Measurements from ENCODE around the gene MCF2L2.

GRCh38 chr3:183131186-183131725 is 297.2 kb downstream of the MCF2L2 start:
- TF ChIP-seq ZFP1 (CRISPR knock-in tag; IDR thresholded peaks at IDR 0.05) (no peak), NFXL1 (CRISPR knock-in tag; IDR thresholded peaks at IDR 0.05) (no peak), ZEB2 (IDR thresholded peaks at IDR 0.05) (no peak), GABPA (tag; conservative IDR thresholded peaks at IDR 0.05; ENCODE audit: low read depth) (no peak), MAX (CRISPR knock-in tag; IDR thresholded peaks at IDR 0.05) (no peak), HSF4 (CRISPR knock-in tag; IDR thresholded peaks at IDR 0.05; ENCODE audit: borderline replicate concordance) (no peak), CTCF (IDR thresholded peaks at IDR 0.05 in 2 of 3, conservative IDR thresholded peaks at IDR 0.05 in 1 of 3; ENCODE audit: insufficient read depth in 2 of 3, low read depth in 1 of 3, low read length in 3 of 3) (no peak), ATF3 (IDR thresholded peaks at IDR 0.05) (no peak), ATF3 (CRISPR knock-in tag; conservative IDR thresholded peaks at IDR 0.05) (no peak), POLR2G (IDR thresholded peaks at IDR 0.05; ENCODE audit: low read depth, low read length) (no peak), ARID2 (IDR thresholded peaks at IDR 0.05) (no peak), CHD7 (IDR thresholded peaks at IDR 0.05; ENCODE audit: low read depth, low read length) (no peak), HMBOX1 (IDR thresholded peaks at IDR 0.05) (no peak), MAFF (IDR thresholded peaks at IDR 0.05; ENCODE audit: low read length) (no peak), ZNF143 (CRISPR knock-in tag; IDR thresholded peaks at IDR 0.05) (no peak)
